Pulmonary artery endothelial cell (primary cell): ENCODE data around the gene MESP2. TPM values are rescaled to one million over a fixed set of nuclear protein-coding genes. Genes with fewer than 3 reads are reported as not detected.

Experiments
- DNase-seq: peaks from one replicate; pipeline ENCODE4 v3.0.0-alpha.2; 2011; ENCODE audit warnings: low read depth, low spot score
- total RNA-seq: library from RNA; depleted of rRNA; stranded (reverse); fragments of >200 nt; gene quantifications from 2 replicates; pipeline ENCODE4 v1.2.3, GENCODE V29; 2014

Gene MESP2
- total RNA-seq, 1 donor from 2014 or later, result not detected

- DNase-seq, result no peak
Observed at GRCh38 chr15:89799011-89799911, 23.1 kb downstream of the MESP2 start.

GRCh38 chr15:89799918-89800498 lies 23.9 kb downstream of the MESP2 start:
- DNase-seq, result no peak

- DNase-seq, result no peak
Observed at GRCh38 chr15:89801471-89802195, 25.5 kb downstream of the MESP2 start.

- DNase-seq, result no peak
Observed at GRCh38 chr15:89802231-89802928, 26.2 kb downstream of the MESP2 start.

- no peak for DNase-seq
Observed at GRCh38 chr15:89802986-89803824, 27.1 kb downstream of the MESP2 start.

- DNase-seq, result no peak
Observed at GRCh38 chr15:89803941-89804800, 28.0 kb downstream of the MESP2 start.

GRCh38 chr15:89805241-89806209 lies 29.4 kb downstream of the MESP2 start:
- DNase-seq, result no peak

- no peak for DNase-seq
Observed at GRCh38 chr15:89806210-89806558, 30.1 kb downstream of the MESP2 start.

GRCh38 chr15:89806559-89807550 lies 30.7 kb downstream of the MESP2 start:
- no peak for DNase-seq

- no peak for DNase-seq
Observed at GRCh38 chr15:89807689-89808088, 31.6 kb downstream of the MESP2 start.

- DNase-seq, result no peak
Observed at GRCh38 chr15:89808160-89808870, 32.2 kb downstream of the MESP2 start.

- no peak for DNase-seq
Observed at GRCh38 chr15:89809093-89809786, 33.1 kb downstream of the MESP2 start.

- DNase-seq, result no peak
Observed at GRCh38 chr15:89809787-89810148, 33.6 kb downstream of the MESP2 start.

GRCh38 chr15:89810837-89811236 lies 34.7 kb downstream of the MESP2 start:
- DNase-seq, result no peak

- DNase-seq, result no peak
Observed at GRCh38 chr15:89812011-89812846, 36.1 kb downstream of the MESP2 start.
